GM12878 (cell line): ENCODE data around the gene CTAG1B. TPM values are rescaled to one million over a fixed set of nuclear protein-coding genes. Genes with fewer than 3 reads are reported as not detected.

Experiments used
- CREB1 ChIP-seq: IDR thresholded peaks from 2 replicates; pipeline ENCODE4 v1.6.1; 2012; ENCODE audit warnings: low read depth, mild to moderate bottlenecking, inconsistent platforms
- NFXL1 ChIP-seq: fragments of 450-650 bp; IDR thresholded peaks from 2 replicates; pipeline ENCODE4 v1.6.1; 2017; ENCODE audit warnings: antibody characterized with exemption, mild to moderate bottlenecking, borderline replicate concordance
- NRF1 ChIP-seq: conservative IDR thresholded peaks from 2 replicates; pipeline ENCODE4 v1.6.1; 2011; ENCODE audit warnings: mild to moderate bottlenecking, low read depth, low read length, improper control_type of control experiment
- SMAD5 ChIP-seq: IDR thresholded peaks from 2 replicates; pipeline ENCODE4 v1.6.1; 2016; ENCODE audit warnings: antibody characterized with exemption, low read depth
- STAT3 ChIP-seq: IDR thresholded peaks from 2 replicates; pipeline ENCODE4 v1.6.1; 2011; ENCODE audit warnings: low read depth, low read length, improper control_type of control experiment
- TBL1XR1 ChIP-seq: IDR thresholded peaks from 2 replicates; pipeline ENCODE4 v1.6.1; 2012; ENCODE audit warnings: low read depth, low read length, improper control_type of control experiment
- WRNIP1 ChIP-seq: IDR thresholded peaks from 2 replicates; pipeline ENCODE4 v1.6.1; 2011; ENCODE audit warnings: low read depth, low read length, improper control_type of control experiment, borderline replicate concordance
- ZNF207 ChIP-seq: fragments of 450-650 bp; IDR thresholded peaks from 2 replicates; pipeline ENCODE4 v1.6.1; 2014; ENCODE audit warnings: antibody characterized with exemption, mild to moderate bottlenecking, borderline replicate concordance
- polyA plus RNA-seq, 11 experiments: library from polyadenylated mRNA; depleted of rRNA in 4 of 11; unstranded in 6 of 11; stranded (reverse) in 5 of 11; fragments of >200 nt; fragmentation: Nextera tagmentation in 4 of 11; fragmentation: Illumina TruSeq in 1 of 11; extraction: Ambion mirVana in 4 of 11; extraction: Trizol in 1 of 11; gene quantifications; 1 replicate in 1 of 11; 2 replicates in 10 of 11; pipeline versions ENCODE4 v1.2.1 to v1.2.3, GENCODE V29; 2011 to 2016; ENCODE audit warnings: inconsistent platforms in 2 of 11, missing spikeins in 2 of 11, low read depth in 1 of 11
- total RNA-seq, 4 experiments: library from RNA; depleted of rRNA in 3 of 4; stranded (reverse); fragments of >200 nt in 3 of 4; fragmentation: Illumina TruSeq in 1 of 4; extraction: Trizol in 1 of 4; gene quantifications; 2 replicates each; pipeline versions ENCODE4 v1.2.1 to v1.2.3, GENCODE V29; 2013 to 2021
- TF ChIP-seq, protein P1 (sequence below): fragments of 450-650 bp; IDR thresholded peaks from 2 replicates; pipeline ENCODE4 v1.6.1; 2017; ENCODE audit warnings: borderline replicate concordance
- TF ChIP-seq, protein P2 (sequence below): fragments of 450-650 bp; IDR thresholded peaks from 2 replicates; pipeline ENCODE4 v1.6.1; 2018; ENCODE audit warnings: mild to moderate bottlenecking, low read depth, moderate library complexity; ENCODE audit not compliant: partially characterized antibody
- TF ChIP-seq, protein P3 (sequence below): fragments of 150-350 bp; IDR thresholded peaks from 2 replicates; pipeline ENCODE4 v1.6.1; 2016; ENCODE audit warnings: low read depth, low read length
- TF ChIP-seq, protein P4 (sequence below): IDR thresholded peaks from 2 replicates; pipeline ENCODE4 v1.6.1; 2011; ENCODE audit warnings: borderline replicate concordance, low read depth, mild to moderate bottlenecking, moderate library complexity, mixed read lengths, low read length; ENCODE audit not compliant: insufficient read depth; ENCODE audit errors: extremely low read length
- TF ChIP-seq, protein P5 (sequence below), 3 experiments: IDR thresholded peaks in 2 of 3; conservative IDR thresholded peaks in 1 of 3; 2 replicates each; pipeline ENCODE4 v1.5.1; 2011; ENCODE audit warnings: low read depth in 3 of 3, low read length in 3 of 3, mild to moderate bottlenecking in 3 of 3, control low read depth in 2 of 3, moderate library complexity in 2 of 3, inconsistent platforms in 1 of 3, mixed read lengths in 1 of 3; ENCODE audit not compliant: control insufficient read depth in 2 of 3, insufficient read depth in 1 of 3; ENCODE audit errors: extremely low read depth in 1 of 3

CTAG1B gene
- total and polyA plus RNA-seq, 10 of the 15 experiments (the other 5 are each of a cell fraction or from before 2014, with no cell fraction given) = not detected

DNA sequence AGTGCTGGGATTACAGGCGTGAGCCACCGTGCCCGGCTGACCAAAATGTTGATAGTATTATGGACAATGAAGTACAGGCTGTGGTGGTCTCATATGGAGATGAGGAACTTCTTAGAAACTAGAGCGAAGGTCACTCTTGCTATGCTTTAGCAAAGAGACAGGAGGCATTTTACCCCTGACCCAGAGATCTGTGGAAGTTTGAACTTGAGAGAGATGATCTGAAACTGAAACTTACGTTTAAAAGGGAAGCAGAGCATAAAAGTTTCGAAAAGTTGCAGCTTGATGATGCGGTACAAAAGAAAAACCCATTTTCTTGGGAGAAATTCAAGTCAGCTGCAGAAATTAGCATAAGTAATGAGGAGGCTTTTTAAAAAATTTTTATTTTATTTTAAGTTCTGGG lies 42.8 kb upstream of the CTAG1B start (continued):
- TF ChIP-seq, protein P1, sequence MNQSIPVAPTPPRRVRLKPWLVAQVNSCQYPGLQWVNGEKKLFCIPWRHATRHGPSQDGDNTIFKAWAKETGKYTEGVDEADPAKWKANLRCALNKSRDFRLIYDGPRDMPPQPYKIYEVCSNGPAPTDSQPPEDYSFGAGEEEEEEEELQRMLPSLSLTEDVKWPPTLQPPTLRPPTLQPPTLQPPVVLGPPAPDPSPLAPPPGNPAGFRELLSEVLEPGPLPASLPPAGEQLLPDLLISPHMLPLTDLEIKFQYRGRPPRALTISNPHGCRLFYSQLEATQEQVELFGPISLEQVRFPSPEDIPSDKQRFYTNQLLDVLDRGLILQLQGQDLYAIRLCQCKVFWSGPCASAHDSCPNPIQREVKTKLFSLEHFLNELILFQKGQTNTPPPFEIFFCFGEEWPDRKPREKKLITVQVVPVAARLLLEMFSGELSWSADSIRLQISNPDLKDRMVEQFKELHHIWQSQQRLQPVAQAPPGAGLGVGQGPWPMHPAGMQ = no peak
- TF ChIP-seq WRNIP1 = no peak
- TF ChIP-seq, protein P2, sequence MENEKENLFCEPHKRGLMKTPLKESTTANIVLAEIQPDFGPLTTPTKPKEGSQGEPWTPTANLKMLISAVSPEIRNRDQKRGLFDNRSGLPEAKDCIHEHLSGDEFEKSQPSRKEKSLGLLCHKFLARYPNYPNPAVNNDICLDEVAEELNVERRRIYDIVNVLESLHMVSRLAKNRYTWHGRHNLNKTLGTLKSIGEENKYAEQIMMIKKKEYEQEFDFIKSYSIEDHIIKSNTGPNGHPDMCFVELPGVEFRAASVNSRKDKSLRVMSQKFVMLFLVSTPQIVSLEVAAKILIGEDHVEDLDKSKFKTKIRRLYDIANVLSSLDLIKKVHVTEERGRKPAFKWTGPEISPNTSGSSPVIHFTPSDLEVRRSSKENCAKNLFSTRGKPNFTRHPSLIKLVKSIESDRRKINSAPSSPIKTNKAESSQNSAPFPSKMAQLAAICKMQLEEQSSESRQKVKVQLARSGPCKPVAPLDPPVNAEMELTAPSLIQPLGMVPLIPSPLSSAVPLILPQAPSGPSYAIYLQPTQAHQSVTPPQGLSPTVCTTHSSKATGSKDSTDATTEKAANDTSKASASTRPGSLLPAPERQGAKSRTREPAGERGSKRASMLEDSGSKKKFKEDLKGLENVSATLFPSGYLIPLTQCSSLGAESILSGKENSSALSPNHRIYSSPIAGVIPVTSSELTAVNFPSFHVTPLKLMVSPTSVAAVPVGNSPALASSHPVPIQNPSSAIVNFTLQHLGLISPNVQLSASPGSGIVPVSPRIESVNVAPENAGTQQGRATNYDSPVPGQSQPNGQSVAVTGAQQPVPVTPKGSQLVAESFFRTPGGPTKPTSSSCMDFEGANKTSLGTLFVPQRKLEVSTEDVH = no peak
- TF ChIP-seq ZNF207 = no peak
- no peak for TF ChIP-seq NFXL1
- TF ChIP-seq, protein P3, sequence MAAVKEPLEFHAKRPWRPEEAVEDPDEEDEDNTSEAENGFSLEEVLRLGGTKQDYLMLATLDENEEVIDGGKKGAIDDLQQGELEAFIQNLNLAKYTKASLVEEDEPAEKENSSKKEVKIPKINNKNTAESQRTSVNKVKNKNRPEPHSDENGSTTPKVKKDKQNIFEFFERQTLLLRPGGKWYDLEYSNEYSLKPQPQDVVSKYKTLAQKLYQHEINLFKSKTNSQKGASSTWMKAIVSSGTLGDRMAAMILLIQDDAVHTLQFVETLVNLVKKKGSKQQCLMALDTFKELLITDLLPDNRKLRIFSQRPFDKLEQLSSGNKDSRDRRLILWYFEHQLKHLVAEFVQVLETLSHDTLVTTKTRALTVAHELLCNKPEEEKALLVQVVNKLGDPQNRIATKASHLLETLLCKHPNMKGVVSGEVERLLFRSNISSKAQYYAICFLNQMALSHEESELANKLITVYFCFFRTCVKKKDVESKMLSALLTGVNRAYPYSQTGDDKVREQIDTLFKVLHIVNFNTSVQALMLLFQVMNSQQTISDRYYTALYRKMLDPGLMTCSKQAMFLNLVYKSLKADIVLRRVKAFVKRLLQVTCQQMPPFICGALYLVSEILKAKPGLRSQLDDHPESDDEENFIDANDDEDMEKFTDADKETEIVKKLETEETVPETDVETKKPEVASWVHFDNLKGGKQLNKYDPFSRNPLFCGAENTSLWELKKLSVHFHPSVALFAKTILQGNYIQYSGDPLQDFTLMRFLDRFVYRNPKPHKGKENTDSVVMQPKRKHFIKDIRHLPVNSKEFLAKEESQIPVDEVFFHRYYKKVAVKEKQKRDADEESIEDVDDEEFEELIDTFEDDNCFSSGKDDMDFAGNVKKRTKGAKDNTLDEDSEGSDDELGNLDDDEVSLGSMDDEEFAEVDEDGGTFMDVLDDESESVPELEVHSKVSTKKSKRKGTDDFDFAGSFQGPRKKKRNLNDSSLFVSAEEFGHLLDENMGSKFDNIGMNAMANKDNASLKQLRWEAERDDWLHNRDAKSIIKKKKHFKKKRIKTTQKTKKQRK = no peak
- no peak for TF ChIP-seq TBL1XR1
- TF ChIP-seq SMAD5 = no peak
- TF ChIP-seq, protein P4, sequence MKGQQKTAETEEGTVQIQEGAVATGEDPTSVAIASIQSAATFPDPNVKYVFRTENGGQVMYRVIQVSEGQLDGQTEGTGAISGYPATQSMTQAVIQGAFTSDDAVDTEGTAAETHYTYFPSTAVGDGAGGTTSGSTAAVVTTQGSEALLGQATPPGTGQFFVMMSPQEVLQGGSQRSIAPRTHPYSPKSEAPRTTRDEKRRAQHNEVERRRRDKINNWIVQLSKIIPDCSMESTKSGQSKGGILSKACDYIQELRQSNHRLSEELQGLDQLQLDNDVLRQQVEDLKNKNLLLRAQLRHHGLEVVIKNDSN = no peak
- TF ChIP-seq, protein P5, sequence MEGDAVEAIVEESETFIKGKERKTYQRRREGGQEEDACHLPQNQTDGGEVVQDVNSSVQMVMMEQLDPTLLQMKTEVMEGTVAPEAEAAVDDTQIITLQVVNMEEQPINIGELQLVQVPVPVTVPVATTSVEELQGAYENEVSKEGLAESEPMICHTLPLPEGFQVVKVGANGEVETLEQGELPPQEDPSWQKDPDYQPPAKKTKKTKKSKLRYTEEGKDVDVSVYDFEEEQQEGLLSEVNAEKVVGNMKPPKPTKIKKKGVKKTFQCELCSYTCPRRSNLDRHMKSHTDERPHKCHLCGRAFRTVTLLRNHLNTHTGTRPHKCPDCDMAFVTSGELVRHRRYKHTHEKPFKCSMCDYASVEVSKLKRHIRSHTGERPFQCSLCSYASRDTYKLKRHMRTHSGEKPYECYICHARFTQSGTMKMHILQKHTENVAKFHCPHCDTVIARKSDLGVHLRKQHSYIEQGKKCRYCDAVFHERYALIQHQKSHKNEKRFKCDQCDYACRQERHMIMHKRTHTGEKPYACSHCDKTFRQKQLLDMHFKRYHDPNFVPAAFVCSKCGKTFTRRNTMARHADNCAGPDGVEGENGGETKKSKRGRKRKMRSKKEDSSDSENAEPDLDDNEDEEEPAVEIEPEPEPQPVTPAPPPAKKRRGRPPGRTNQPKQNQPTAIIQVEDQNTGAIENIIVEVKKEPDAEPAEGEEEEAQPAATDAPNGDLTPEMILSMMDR (IDR thresholded peaks at IDR 0.05 in 2 of 3, conservative IDR thresholded peaks at IDR 0.05 in 1 of 3; ENCODE audit: control insufficient read depth in 2 of 3, extremely low read depth in 1 of 3, insufficient read depth in 1 of 3, low read depth in 3 of 3, low read length in 3 of 3) = no peak
- no peak for TF ChIP-seq CREB1
- no peak for TF ChIP-seq NRF1
- TF ChIP-seq STAT3 = no peak
